HepG2 (cell line): ENCODE data around the gene SRCIN1. TPM values are rescaled to one million over a fixed set of nuclear protein-coding genes. Genes with fewer than 3 reads are reported as not detected.

Source experiments
- AHR ChIP-seq: IDR thresholded peaks from 2 replicates; pipeline ENCODE4 v1.6.1; 2018; ENCODE audit warnings: missing genetic modification reagents, missing compliant biosample characterization
- FOSL1 ChIP-seq: sonication (generic); formaldehyde crosslinking; IDR thresholded peaks from 2 replicates; pipeline ENCODE4 v1.9.0; 2021; ENCODE audit warnings: missing genetic modification reagents, borderline replicate concordance
- GLI4 ChIP-seq: sonication (generic); formaldehyde crosslinking; IDR thresholded peaks from 2 replicates; pipeline ENCODE4 v1.5.1; 2020; ENCODE audit warnings: missing genetic modification reagents, mild to moderate bottlenecking, moderate library complexity, borderline replicate concordance
- GMEB1 ChIP-seq: sonication (generic); formaldehyde crosslinking; IDR thresholded peaks from 2 replicates; pipeline ENCODE4 v1.5.1; 2020; ENCODE audit warnings: missing genetic modification reagents, mild to moderate bottlenecking, borderline replicate concordance
- HHEX ChIP-seq: IDR thresholded peaks from 2 replicates; pipeline ENCODE4 v1.6.1; 2016; ENCODE audit warnings: control low read depth
- MNT ChIP-seq: fragments of 450-650 bp; IDR thresholded peaks from 2 replicates; pipeline ENCODE4 v1.6.1; 2016
- WIZ ChIP-seq: sonication (generic); formaldehyde crosslinking; IDR thresholded peaks from 2 replicates; pipeline ENCODE4 v1.5.1; 2020; ENCODE audit warnings: mild to moderate bottlenecking, missing genetic modification reagents
- XRCC5 ChIP-seq: fragments of 200-400 bp; formaldehyde crosslinking; optimal IDR thresholded peaks from 2 replicates; pipeline ENCODE3; 2017; ENCODE audit warnings: mild to moderate bottlenecking, low read length
- ZBTB8A ChIP-seq: sonication (generic); formaldehyde crosslinking; IDR thresholded peaks from 2 replicates; pipeline ENCODE4 v1.4.0; 2020; ENCODE audit warnings: mild to moderate bottlenecking, low read depth, missing genetic modification reagents, borderline replicate concordance
- ZNF318 ChIP-seq: sonication (generic); formaldehyde crosslinking; IDR thresholded peaks from 2 replicates; pipeline ENCODE4 v1.4.0; 2020; ENCODE audit warnings: mild to moderate bottlenecking, missing genetic modification reagents
- ZNF331 ChIP-seq: sonication (generic); formaldehyde crosslinking; IDR thresholded peaks from 2 replicates; pipeline ENCODE4 v1.4.0; 2020; ENCODE audit warnings: missing genetic modification reagents
- ZNF44 ChIP-seq: sonication (generic); formaldehyde crosslinking; IDR thresholded peaks from 2 replicates; pipeline ENCODE4 v1.5.1; 2020; ENCODE audit warnings: mild to moderate bottlenecking, missing genetic modification reagents
- ZNF781 ChIP-seq: sonication (generic); formaldehyde crosslinking; IDR thresholded peaks from 2 replicates; pipeline ENCODE4 v1.5.1; 2020; ENCODE audit warnings: borderline replicate concordance, mild to moderate bottlenecking, missing genetic modification reagents; ENCODE audit errors: not compliant biosample characterization
- polyA plus RNA-seq, 8 experiments: library from polyadenylated mRNA; depleted of rRNA in 3 of 8; stranded (reverse) in 7 of 8; unstranded in 1 of 8; fragments of >200 nt; fragmentation: Illumina TruSeq in 4 of 8; extraction: Trizol in 4 of 8; gene quantifications; 2 replicates each; pipeline versions ENCODE4 v1.2.1 to v1.2.3, GENCODE V29; 2011 to 2016; ENCODE audit warnings: low read depth in 4 of 8, missing spikeins in 1 of 8, mixed read lengths in 1 of 8; ENCODE audit not compliant: insufficient read depth in 1 of 8
- total RNA-seq, 5 experiments: library from RNA; depleted of rRNA; stranded (reverse); fragments of >200 nt; fragmentation: Illumina TruSeq; extraction: Trizol; gene quantifications; 2 replicates each; pipeline ENCODE4 v1.2.3, GENCODE V29; 2016; ENCODE audit warnings: low read depth in 1 of 5
- TF ChIP-seq, protein P1 (sequence below): sonication (generic); formaldehyde crosslinking; IDR thresholded peaks from 2 replicates; pipeline ENCODE4 v1.8.1; 2023; ENCODE audit warnings: mild to moderate bottlenecking, inconsistent platforms, moderate library complexity, missing genetic modification reagents, borderline replicate concordance
- TF ChIP-seq, protein P2 (sequence below): sonication (generic); formaldehyde crosslinking; IDR thresholded peaks from 2 replicates; pipeline ENCODE4 v1.5.1; 2020; ENCODE audit warnings: mild to moderate bottlenecking, missing genetic modification reagents, moderate library complexity

Gene SRCIN1
- total and polyA plus RNA-seq, 2 of the 13 experiments (the other 11 are each of a cell fraction or from before 2014, with no cell fraction given): 1.2 to 9.6 TPM

DNA sequence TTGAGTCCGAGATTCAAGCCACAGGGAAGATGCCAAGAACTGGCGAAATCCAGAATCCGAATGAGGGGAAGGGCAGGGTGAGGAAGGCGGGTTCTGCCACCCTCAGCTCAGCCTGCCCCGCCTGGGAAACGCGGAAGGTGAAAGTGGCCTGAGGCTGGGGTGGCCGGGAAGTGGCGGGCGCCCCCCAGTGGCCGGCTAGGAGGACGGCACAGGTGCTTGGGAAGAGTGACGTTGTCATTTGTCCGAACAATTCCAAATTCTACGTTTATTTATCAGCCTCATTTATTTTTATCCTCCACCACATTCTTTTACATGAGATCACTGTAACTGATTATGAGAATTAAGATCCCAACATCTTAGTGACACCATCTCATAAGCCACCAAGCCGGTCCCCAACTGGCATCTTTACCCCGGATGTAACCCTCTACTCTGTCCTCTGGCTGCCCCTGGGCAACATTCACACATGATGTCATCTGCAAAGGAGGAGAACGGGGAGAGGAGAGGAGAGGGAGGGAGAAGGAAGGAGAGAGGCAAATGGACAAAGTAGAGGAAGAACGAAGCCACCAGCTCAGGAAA is 21.3 kb downstream of the SRCIN1 start (continued):
- no peak for TF ChIP-seq ZNF318
- no peak for TF ChIP-seq WIZ (CRISPR knock-in tag)
- peak; percentile 95 for TF ChIP-seq XRCC5
- no peak for TF ChIP-seq FOSL1 (CRISPR knock-in tag)
- TF ChIP-seq, protein P1, sequence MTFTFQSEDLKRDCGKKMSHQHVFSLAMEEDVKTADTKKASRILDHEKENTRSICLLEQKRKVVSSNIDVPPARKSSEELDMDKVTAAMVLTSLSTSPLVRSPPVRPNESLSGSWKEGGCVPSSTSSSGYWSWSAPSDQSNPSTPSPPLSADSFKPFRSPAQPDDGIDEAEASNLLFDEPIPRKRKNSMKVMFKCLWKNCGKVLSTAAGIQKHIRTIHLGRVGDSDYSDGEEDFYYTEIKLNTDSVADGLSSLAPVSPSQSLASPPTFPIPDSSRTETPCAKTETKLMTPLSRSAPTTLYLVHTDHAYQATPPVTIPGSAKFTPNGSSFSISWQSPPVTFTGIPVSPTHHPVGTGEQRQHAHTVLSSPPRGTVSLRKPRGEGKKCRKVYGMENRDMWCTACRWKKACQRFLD (CRISPR knock-in tag): no peak
- no peak for TF ChIP-seq AHR (CRISPR knock-in tag)
- TF ChIP-seq, protein P2, sequence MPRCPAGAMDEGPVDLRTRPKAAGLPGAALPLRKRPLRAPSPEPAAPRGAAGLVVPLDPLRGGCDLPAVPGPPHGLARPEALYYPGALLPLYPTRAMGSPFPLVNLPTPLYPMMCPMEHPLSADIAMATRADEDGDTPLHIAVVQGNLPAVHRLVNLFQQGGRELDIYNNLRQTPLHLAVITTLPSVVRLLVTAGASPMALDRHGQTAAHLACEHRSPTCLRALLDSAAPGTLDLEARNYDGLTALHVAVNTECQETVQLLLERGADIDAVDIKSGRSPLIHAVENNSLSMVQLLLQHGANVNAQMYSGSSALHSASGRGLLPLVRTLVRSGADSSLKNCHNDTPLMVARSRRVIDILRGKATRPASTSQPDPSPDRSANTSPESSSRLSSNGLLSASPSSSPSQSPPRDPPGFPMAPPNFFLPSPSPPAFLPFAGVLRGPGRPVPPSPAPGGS (CRISPR knock-in tag): 0 out of 2 replicates have a peak, but pooled peaks have one; percentile 29
- TF ChIP-seq ZNF44 (CRISPR knock-in tag): 0 out of 2 replicates have a peak, but pooled peaks have one; percentile 52
- peak; percentile 56 for TF ChIP-seq ZNF781 (CRISPR knock-in tag)
- TF ChIP-seq HHEX (CRISPR knock-in tag): no peak
- TF ChIP-seq ZNF331 (CRISPR knock-in tag): 0 out of 2 replicates have a peak, but pooled peaks have one; percentile 40
- TF ChIP-seq ZBTB8A: no peak
- no peak for TF ChIP-seq MNT
- TF ChIP-seq GMEB1 (CRISPR knock-in tag): peak; percentile 19; the same call in 1 of the 2 replicates
- TF ChIP-seq GLI4 (CRISPR knock-in tag): 0 out of 2 replicates have a peak, but pooled peaks have one; percentile 40
